Left forelimb (tissue), 1 donor: ENCODE results near the gene TAF6.
A peak's percentile ranks its signal among the peaks of the same experiment; 100 is the strongest.

Source experiments
- DNase-seq: peaks from one replicate; pipeline ENCODE4 v3.0.0-alpha.2; 2018; ENCODE audit warnings: low spot score

TAF6 gene

DNA sequence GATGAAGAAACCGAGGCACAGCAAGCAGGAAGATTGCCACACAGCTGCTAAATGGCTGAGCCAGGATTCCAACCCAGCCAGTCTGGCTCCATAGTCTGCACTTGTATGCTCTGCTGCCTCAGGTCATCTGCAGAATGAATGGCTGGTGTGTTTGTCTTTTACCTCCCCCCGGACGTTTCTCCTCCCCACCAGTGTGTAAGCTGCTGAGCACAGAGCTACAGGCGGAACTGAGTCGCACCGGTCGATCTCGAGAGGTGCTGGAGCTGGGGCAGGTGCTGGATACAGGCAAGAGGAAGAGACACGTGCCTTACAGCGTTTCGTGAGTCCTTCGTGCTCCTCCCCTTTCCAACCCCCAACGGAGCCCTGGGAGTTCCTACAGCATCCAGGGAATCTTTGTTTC, 2.9 kb upstream of the TAF6 start:
- no peak for DNase-seq

DNA sequence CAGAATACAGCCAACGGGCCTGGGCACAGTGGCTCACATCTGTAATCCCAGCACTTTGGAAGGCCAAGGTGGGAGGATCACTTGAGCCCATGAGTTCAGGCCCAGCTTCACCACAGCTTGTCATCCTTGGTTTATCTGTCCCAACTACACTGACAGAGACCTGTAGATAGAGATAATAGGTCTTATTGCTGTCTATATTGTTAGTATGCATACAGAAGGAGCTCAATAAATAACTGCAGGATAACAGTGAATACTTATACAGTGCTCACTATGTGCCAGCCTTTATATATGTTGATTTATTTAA, 1.5 kb upstream of the TAF6 start:
- DNase-seq, result no peak

DNA sequence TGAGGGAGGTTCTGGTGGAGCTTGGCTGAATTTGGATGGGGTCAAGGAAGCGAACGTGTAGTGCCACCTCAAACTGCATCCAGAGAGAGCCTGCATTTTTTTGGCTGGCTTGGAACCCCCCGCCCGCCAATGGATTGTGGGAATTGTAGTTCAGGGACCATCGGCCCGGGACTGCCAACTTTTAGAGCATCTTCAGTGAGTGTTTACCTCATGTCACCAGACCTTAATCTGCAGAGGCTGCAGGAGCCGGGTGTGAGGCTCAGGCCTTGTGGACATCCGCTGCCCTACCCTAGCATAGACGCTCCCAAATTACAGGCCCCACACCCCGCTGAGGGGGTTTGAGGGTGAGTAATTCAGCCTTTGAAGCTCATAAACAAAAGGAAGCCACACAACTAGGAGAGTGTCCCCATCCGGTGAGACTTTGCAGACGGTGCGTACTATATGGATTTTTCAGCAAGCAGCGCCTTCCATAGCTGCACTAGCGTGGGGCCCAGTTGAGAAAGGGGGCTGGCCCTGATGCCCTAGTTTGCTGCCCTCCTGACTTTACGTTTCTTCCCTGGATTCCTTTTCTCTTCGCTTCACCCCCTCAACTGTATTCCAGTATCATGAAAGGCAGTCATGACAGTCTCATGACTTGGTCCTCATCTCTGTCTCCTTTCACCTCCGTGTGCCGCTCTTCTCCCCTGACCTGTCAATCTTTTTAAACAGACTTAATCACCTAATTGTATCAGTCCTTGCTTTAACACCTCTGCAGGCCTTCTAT, 993 bp upstream of the TAF6 start:
- DNase-seq, result peak; percentile 87

DNA sequence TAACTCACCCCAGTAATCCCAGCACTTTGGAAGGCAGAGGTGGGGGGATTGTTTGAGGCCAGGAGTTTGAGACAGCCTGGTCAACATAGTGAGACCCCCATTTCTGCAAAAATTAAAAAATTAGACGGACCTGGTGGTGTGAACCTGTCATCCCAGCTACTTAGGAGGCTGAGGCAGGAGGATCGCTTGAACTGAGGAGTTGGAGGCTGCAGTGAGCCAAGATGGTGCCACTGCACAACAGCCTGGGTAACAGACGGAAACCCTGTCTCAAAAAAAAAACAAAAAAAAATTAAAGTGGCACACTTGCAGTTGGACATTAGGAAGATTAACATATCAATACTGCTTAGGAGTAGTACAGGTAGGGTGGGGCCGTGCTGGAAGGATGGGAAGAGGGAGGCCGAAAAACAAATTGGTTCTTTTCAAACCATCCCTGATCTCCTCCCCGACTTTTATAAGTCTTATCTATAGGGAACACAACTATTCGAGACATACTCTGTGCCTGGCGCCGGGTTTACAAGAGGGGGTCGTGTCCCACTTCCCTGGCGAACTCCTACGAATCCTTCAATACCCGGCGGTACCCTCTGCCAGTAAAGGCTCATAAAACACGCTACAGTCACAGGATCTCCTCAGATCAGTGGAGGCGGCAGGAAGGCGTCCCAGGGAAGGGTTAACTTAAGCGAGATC, 628 bp downstream of the TAF6 start:
- DNase-seq, result no peak

DNA sequence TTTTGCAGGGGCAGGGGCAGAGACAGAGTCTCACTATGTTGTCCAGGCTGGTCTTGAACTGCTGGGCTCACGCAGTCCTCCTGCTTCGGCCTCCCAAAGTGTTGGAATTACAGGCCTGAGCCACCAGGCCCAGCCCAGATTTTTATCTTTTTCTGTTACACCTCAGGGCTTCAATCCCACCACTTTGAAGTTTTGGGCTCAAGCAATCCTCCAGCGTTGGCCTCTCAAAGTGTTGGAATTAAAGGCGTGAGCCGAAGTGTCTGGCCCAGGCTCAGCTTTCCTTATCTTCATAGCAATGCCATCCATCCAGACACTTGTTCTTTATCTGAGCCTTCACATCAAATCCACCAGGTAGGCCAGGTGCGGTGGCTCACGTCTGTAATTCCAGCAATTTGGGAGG, 4.1 kb downstream of the TAF6 start:
- DNase-seq, result no peak

DNA sequence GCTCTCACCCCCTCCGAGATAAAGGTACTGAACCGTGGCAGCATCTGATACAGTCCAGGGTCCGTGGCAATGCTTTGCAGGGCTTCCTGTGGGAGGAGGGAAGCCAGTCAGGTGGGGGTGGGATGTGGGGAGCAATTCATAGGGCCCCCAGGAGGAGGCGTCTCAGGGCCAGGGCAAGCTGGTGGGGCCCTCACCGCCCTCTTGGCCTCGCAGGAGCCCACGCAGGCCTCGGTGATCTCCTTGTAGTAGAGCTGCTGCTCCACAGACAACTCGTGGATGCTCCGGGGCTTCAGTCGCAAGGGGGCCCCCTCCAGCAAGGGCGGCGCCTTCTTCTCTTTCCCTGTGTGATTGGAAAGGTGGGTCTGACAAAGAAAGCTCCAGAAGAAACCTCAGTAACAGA, 7.2 kb downstream of the TAF6 start:
- no peak for DNase-seq

DNA sequence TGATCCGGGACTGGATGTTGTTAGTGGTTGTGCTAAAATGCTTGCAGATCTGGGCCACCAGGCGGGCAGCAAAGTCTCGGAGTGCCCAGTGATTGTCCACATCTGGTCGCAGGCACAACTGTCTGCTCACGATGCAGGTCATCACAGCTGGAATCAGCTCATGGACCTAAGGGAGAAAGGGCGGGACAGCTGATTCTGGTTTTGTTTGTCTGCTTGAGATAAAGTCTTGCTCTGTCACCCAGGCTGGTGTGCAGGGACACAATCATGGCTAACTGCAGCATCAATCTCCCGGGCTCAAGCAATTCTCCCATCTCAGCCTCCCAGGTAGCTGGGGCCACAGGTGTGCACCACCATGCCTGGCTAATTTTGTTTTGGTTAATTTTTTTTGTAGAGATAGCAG, 8.0 kb downstream of the TAF6 start:
- DNase-seq, result no peak

DNA sequence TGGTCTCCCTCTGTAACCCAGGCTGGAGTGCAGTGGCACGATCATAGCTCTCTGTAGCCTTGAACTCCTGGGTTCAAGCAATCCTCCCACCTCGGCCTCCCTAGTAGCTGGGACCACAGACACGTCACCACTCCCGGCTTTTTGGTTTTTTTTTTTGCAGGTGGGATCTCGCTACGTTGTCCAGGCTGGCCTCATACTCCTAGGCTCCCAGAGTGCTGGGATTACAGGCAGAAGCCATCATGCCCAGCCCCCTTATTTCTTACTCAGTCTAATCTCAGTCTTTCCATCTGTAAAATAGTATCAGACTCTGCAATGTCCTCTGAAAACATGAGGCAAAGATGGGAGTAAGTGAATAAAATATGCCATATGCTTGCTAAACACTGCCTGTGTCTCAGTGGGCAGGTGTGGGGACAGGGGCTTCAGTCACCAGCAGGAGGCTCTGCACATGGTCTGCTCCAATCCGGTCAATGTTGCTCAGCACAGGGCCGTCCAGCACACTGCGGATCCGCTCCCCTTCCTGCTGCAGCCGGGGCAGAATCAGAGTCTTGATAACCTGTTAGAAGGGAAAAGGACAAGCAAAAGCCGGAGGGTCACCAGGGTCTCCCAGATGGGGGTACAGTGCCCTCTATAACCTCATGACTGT, 9.5 kb downstream of the TAF6 start:
- DNase-seq, result no peak

DNA sequence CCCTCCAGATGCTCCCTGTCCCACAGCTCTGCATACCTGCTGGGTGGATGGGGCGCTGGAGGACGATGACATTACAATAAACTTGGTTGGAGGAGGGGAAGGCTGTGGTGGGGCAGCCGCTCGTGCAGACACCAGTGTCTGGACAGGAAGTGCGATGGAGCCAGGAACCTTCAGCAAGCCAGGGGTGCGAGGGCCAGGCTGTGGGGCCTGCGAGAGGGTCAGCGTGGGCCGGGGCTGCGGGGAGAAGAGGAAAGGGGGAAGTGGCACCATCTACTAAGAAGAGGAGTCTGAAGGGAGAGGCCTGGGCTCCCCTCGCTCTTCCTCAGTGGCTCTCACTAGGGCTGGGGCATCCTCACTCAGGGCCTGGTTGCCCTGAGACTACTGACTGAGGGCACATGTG, 11.3 kb downstream of the TAF6 start:
- no peak for DNase-seq

DNA sequence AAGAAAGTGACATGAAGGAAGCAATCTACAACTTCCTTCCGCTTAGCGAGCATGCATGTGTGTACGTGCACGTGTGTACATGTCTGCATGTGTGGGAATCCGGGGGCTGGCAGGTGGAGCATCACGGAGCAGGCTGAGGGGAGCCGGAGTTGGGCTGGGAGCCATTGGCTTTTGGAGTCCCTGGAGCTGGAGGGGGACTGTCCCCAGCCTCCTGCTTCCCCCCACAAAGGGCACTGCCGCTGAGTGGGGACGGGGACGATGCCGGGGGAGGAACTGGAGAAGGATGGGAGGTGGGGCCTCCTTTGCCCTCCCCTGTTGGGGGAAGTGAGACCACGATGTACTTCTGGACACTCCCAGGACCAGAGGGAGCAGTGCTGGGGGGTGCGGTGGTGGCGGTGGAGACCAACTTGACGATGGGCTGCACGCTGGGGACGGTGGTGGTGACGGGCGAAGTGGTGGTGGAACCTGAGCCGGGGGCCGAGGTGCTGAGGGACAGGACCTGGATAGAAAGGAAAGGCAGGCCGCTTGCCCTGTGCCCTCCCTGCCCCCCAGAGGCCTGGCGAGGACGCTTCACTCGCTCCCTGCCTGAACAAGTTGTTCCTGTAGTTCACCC, 11.9 kb downstream of the TAF6 start:
- no peak for DNase-seq

DNA sequence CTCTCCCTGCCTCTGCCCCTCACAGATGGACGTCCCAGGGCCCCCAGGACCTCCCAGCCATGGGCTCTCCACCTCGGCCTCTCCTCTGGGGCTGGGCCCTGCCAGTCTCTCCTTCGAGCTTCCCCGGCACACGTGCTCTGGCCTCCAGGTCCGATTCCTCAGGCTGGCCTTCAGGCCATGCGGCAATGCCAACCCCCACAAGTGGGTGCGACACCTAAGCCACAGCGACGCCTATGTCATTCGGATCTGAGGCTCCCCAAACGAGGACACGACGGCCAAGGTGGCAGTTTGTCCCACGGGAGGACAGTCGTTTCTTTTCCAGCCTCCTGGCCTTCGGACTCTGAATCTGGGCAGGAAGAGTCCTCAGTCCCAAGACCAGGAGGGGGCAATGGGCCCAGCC, 12.5 kb downstream of the TAF6 start:
- DNase-seq, result no peak

DNA sequence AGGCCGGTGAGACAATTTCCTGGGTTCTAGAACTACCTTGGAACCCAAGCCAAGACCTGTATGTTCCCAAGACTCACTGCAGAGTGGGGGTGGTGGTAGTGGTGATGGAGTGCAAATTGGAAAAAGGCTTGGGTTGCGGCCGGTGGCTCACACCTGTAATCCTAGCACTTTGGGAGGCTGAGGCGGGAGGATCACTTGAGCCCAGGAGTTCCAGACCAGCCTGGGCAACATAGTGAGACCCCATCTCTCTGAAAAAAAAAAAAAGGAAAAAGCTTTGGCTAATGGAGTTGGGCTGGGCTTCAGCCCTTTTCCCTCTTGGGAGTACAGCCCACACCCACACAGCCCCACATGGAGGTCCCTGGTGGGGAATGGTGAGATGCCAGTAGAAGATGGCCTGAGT, 13.6 kb downstream of the TAF6 start:
- no peak for DNase-seq

DNA sequence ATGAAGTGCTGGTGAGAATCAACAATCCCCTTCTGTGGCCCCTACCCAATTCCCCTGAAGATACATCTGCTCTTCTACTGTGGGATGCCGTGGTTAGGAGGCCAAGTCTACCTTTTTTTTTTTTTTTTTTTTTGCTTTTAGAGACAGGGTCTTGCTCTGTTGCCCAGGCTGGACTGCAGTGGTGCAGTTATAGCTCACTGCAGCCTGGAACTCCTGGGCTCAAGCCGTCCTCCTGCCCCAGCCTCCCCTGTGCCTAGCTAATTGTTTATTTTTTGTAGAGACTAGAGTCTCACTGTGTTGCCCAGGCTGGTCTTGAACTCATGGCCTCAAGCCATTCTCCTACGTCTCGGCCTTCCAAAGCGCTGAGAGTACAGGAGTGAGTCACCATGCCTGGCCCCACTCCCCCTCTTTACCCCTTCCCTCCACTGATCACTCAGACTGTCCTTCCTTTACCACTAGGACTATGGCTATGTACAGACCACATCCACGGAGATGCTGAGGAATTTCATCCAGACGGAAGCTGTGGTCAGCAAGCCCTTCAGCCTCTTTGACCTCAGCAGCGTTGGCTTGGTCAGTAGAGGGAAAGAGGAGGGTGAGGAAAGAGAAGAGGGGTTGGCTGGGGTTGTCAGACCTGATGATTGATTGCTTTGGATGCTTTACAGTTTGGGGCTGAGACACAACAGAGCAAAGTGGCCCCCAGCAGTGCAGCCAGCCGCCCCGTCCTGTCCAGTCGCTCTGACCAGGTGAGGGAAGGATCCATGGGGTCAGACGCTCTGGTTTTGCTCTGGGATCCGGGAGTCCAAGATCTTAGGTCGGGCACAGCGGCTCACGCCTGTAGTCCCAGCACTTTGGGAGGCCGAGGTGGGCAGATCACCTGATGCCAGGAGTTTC, 16.0 kb downstream of the TAF6 start:
- no peak for DNase-seq

DNA sequence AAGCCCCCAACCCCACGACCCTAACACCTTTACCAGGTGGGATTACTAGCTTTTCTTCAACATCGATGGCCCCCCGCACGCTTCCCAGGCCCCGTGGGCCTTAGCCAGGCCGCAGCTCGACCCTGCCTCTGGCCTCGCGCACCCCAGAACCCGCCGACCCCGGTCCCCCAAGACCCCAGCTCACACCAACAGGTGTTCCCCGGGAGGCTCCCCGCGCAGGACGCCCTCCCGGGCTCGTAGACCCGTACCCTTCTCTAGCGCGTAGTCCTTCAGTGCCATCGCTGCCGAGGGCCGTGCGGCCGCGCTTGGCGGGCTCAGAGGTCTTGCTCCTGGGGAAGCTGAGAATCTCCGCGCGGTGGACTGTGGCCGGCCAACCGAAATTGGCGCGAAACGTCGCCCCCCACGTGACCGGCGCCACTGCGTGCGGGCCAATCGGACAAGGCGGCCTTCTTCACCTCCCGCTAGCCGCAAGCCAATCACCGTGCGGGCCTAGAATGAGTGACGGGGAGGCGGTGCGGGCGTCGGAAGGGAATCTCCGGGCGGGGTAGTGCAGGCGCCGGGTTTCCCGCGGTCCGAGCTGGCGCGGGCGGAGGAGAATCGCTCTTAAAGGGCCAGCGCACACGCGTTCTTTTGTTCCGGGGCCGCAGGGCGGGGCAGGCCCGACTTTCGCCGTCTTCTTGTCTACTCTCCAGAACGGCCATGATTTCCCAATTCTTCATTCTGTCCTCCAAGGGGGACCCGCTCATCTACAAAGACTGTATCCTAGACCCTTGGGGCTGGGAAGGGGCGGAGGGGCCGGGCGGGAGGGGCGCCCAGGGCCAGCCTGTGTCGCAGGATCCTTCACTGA, 17.9 kb downstream of the TAF6 start, which contains the start of the genes AP4M1 and MCM7:
Gene AP4M1, plus strand, starts transcription at position 628 of the 847 bp plus-strand sequence. Its CDS starts 72 bp downstream, at position 700.
Gene MCM7, minus strand, starts transcription at position 382 of the 847 bp plus-strand sequence. Its CDS starts 103 bp downstream, at position 279.
- DNase-seq, result peak; percentile 99

DNA sequence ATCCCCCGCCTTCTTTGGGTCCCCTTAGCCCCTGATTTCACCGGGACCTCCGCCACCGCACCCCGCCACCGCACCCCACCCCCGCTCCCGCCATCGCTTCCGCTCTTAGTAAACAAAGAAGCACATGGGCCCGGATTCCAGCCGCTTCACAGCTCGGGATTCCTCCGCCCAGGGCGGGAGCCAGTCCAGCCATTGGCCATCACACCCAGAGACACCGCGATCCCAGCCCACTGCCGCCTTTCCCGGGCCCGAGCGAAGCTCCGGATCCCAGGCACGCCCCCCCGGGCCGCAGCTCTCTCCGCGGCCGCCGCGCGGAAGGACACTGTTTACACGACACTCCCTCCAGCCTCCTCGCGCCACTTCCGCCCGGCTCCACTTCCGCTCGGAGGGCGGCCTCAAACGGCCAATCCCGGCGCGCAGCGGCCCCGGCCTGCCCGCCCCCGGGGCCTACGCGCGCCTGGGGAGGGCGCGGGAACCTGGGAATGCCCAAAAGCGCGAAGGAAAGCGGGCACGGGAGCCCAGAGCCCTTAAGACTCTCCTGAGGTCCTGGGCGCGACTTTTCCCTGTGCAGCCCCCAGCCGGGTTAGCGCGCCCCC, 18.6 kb downstream of the TAF6 start:
- peak; percentile 98 for DNase-seq

DNA sequence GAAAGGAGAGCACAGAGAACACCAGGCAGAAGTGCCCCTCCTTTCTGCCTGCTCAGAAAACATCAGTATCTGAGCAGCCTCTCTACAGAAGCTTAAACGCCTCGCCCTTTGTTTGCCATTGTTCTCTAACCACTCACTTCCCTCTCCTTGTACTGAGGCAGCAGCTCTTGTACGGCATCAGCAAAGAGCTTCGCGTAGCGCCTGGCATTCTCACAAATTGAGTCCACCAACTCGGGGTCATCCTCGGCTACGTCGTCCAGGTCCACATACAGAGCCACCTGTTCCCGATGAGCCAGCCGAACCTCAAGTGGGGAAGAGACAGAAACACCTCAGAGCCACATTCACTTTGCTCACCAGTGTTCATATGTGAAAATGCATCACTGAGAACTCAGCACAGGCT, 19.7 kb downstream of the TAF6 start:
- DNase-seq, result no peak

DNA sequence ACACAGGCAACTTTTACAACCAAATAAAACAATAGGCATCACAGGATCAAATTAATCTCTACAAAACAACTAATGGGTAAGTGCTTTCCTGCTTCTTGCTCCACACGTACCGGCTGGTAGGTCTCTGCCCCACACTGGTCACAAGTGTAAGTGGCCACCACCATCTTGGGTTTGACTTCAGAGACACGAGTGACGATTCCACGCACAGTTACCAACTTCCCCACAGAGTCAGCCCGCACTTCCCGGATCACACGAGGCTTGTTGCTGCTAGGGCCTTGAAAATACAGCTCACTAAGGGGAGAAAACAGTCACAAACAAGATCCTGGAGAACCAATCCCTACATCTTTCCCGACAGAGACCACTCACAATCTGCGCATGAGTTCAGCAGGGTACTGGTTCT, 20.2 kb downstream of the TAF6 start:
- DNase-seq, result no peak

DNA sequence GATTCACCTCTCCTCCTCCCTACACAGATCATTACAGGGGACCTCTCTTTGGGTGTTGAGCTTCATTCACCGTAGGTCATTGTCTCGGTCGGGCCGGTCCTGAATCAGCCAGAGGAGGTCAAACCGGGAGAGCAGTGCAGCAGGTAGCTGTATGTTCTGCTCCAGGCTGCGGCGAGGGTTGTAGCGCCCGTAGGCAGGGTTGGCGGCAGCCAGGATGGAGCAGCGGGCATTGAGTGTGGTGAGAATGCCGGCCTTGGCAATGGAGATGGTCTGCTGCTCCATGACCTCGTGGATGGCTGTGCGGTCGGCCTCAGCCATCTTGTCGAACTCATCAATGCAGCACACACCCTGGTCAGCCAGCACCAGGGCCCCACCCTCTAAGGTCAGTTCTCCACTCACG, 23.5 kb downstream of the TAF6 start:
- no peak for DNase-seq

DNA sequence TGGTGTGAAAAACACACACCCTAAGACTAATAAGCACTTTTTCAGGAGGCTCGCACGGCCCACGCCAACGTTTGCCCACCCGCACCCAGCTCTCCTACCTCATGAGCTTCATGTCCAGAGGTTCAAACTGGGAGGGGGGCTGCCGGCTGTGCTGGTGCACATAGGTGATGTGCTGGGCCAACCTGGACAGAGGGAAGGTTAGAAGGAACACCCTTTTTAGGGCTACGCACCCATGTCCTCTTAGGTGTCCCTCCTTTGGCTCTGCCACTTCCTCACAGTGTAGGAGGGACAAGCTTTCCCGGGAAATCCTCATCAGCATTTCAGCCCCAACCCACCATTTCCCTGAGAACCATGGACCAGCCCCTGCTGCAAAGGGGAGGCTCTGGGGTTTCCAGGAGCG, 23.9 kb downstream of the TAF6 start:
- no peak for DNase-seq

DNA sequence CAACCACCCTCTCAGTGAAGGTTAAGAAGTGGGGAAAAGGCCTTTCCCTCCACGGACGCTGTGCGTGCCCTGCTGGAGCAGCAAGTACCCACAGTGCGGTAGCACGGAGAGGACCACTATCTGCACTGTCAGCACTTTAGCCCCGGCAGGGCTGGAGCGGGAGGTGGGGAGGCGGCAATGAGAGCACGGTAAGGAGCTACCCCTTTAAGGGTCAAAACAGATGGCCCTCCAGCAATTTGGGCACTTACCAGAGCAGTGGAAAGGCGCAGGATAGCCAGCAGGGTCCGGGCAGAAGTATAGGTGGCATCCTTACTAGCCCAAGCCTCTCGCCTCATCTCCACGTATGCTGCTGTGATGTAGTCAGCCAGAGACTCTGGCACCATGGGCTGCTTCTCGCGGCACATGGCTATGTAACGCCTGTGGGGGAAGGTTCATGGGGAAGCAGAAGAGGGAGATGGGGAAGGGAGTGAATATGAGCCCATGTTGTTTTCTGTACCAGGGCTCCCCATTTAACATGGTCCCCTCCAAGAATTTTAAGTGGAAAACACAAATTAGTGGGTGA, 25.2 kb downstream of the TAF6 start:
- DNase-seq, result no peak
